ENCODE results near the gene FRMD5. TPM values are rescaled to one million over a fixed set of nuclear protein-coding genes. Genes with fewer than 3 reads are reported as not detected.

FRMD5 gene
- polyA plus RNA-seq, 1 donor from 2014 or later = 25.8 TPM

- peaks cover 2% of the 10 kb centered on the region for H3K36me3 ChIP-seq (ENCODE audit: insufficient read depth, low read length)
These were observed 308.5 kb downstream of the FRMD5 start for GRCh38 chr15:43886558-43886957.

GRCh38 chr15:43883571-43883970 is 311.5 kb downstream of the FRMD5 start:
- Histone ChIP-seq H3K9me2 (ENCODE audit: insufficient read depth, low read length) (no peaks in the 10 kb centered on the region), H3K79me2 (replicated peaks; ENCODE audit: insufficient read depth, low read length) (no peaks in the 10 kb centered on the region), H3K36me3 (ENCODE audit: insufficient read depth, low read length) (peaks cover 7% of the 10 kb centered on the region), H3K4me2 (ENCODE audit: low read length) (no peak overlapping the region), H4K20me1 (ENCODE audit: insufficient read depth) (no peaks in the 10 kb centered on the region), H3K27ac (ENCODE audit: low read length) (no peak overlapping the region), H3K4me3 (ENCODE audit: low read length) (no peak overlapping the region), H3K9ac (ENCODE audit: low read length) (no peak overlapping the region), H3K27me3 (ENCODE audit: insufficient read depth, low read depth, low read length) (no peaks in the 10 kb centered on the region), H3F3A (ENCODE audit: insufficient read depth, low read length, poor library complexity, severe bottlenecking) (no peaks in the 10 kb centered on the region), H2AFZ (ENCODE audit: low read depth, low read length) (no peak overlapping the region), H3K9me3 (ENCODE audit: low read length) (no peaks in the 10 kb centered on the region)
- TF ChIP-seq CTCF (IDR thresholded peaks at IDR 0.05; ENCODE audit: poor library complexity, severe bottlenecking) (no peak), TAF1 (IDR thresholded peaks at IDR 0.05; ENCODE audit: low read depth) (no peak), EP300 (conservative IDR thresholded peaks at IDR 0.05; ENCODE audit: poor library complexity, severe bottlenecking) (no peak), SMC3 (conservative IDR thresholded peaks at IDR 0.05; ENCODE audit: poor library complexity) (no peak), REST (IDR thresholded peaks at IDR 0.05; ENCODE audit: borderline replicate concordance) (no peak), RAD21 (conservative IDR thresholded peaks at IDR 0.05) (no peak), POLR2AphosphoS5 (IDR thresholded peaks at IDR 0.05) (no peak)

More at GRCh38 chr15:43886558-43886957, 308.5 kb downstream of the FRMD5 start:
- Histone ChIP-seq H3K9me3 (ENCODE audit: low read length) (no peaks in the 10 kb centered on the region), H3K79me2 (replicated peaks; ENCODE audit: insufficient read depth, low read length) (no peaks in the 10 kb centered on the region), H3F3A (ENCODE audit: insufficient read depth, low read length, poor library complexity, severe bottlenecking) (no peaks in the 10 kb centered on the region), H3K4me3 (ENCODE audit: low read length) (no peak overlapping the region), H3K27ac (ENCODE audit: low read length) (no peak overlapping the region), H3K4me2 (ENCODE audit: low read length) (no peak overlapping the region), H3K9me2 (ENCODE audit: insufficient read depth, low read length) (no peaks in the 10 kb centered on the region), H4K20me1 (ENCODE audit: insufficient read depth) (no peaks in the 10 kb centered on the region), H3K9ac (ENCODE audit: low read length) (no peak overlapping the region), H3K27me3 (ENCODE audit: insufficient read depth, low read depth, low read length) (no peaks in the 10 kb centered on the region), H2AFZ (ENCODE audit: low read depth, low read length) (no peak overlapping the region)
- no peak for TF ChIP-seq MXI1 (conservative IDR thresholded peaks at IDR 0.05; ENCODE audit: poor library complexity, severe bottlenecking)
- TF ChIP-seq SMC3 (conservative IDR thresholded peaks at IDR 0.05; ENCODE audit: poor library complexity) = no peak
- no peak for TF ChIP-seq RAD21 (conservative IDR thresholded peaks at IDR 0.05)
- TF ChIP-seq CTCF (IDR thresholded peaks at IDR 0.05; ENCODE audit: poor library complexity, severe bottlenecking) = no peak
- no peak for TF ChIP-seq EZH2 (IDR thresholded peaks at IDR 0.05; ENCODE audit: borderline replicate concordance, insufficient read depth, low read length, poor library complexity, severe bottlenecking)
- TF ChIP-seq POLR2AphosphoS5 (IDR thresholded peaks at IDR 0.05) = no peak
- no peak for TF ChIP-seq EP300 (conservative IDR thresholded peaks at IDR 0.05; ENCODE audit: poor library complexity, severe bottlenecking)
- no peak for TF ChIP-seq TAF1 (IDR thresholded peaks at IDR 0.05; ENCODE audit: low read depth)
- TF ChIP-seq REST (IDR thresholded peaks at IDR 0.05; ENCODE audit: borderline replicate concordance) = no peak

Data from neural cell (in vitro differentiated cells).